Karpas-422 (cell line): ENCODE measurements around the gene BCAR3. TPM values are rescaled to one million over a fixed set of nuclear protein-coding genes. Genes with fewer than 3 reads are reported as not detected.
"Not testable (repeated sequence)": the region's sequence is repeated elsewhere in the genome, so short reads cannot be mapped to it uniquely, and the experiment has no call there.

ENCODE experiments used
- DNase-seq: peaks from one replicate; pipeline ENCODE4 v3.0.0-alpha.2; 2015
- H2AFZ ChIP-seq: fragments of 200-600 bp; sonication (generic); 2 replicates; pipeline ENCODE4 v1.6.1; 2014; ENCODE audit warnings: antibody characterized with exemption, low read length, mixed read lengths
- H3K27ac ChIP-seq: fragments of 200-600 bp; sonication (generic); 2 replicates; pipeline ENCODE4 v1.5.1; 2014; ENCODE audit warnings: mild to moderate bottlenecking, low read length, moderate library complexity
- H3K27me3 ChIP-seq: fragments of 200-600 bp; sonication (generic); 2 replicates; pipeline ENCODE4 v1.6.1; 2014; ENCODE audit warnings: low read length, mixed read lengths
- H3K36me3 ChIP-seq: fragments of 200-600 bp; sonication (generic); 2 replicates; pipeline ENCODE4 v1.6.1; 2014; ENCODE audit warnings: low read length, mixed read lengths; ENCODE audit not compliant: insufficient read depth
- H3K4me1 ChIP-seq: fragments of 200-600 bp; sonication (generic); 2 replicates; pipeline ENCODE4 v1.6.1; 2014; ENCODE audit warnings: mild to moderate bottlenecking, low read length, mixed read lengths
- H3K4me2 ChIP-seq: fragments of 200-600 bp; sonication (generic); 2 replicates; pipeline ENCODE4 v1.6.1; 2014; ENCODE audit warnings: low read length, low read depth, mild to moderate bottlenecking; ENCODE audit not compliant: poor library complexity, severe bottlenecking
- H3K4me3 ChIP-seq: fragments of 200-600 bp; sonication (generic); 2 replicates; pipeline ENCODE4 v1.5.1; 2014; ENCODE audit warnings: mild to moderate bottlenecking, antibody characterized with exemption, low read length, mixed read lengths
- H3K79me2 ChIP-seq: fragments of 200-600 bp; sonication (generic); 2 replicates; pipeline ENCODE4 v1.6.1; 2014; ENCODE audit warnings: mild to moderate bottlenecking, low read length, mixed read lengths
- H3K9ac ChIP-seq: fragments of 200-600 bp; sonication (generic); 2 replicates; pipeline ENCODE4 v1.6.0; 2014; ENCODE audit warnings: low read length
- H3K9me2 ChIP-seq: fragments of 200-600 bp; sonication (generic), shearing (Covaris generic); replicated peaks from 2 replicates; pipeline ENCODE4 v1.6.0; 2014; ENCODE audit warnings: mild to moderate bottlenecking, low read length, moderate library complexity; ENCODE audit not compliant: insufficient read depth
- H3K9me3 ChIP-seq: fragments of 300-700, 200-600 bp; sonication (generic); 2 replicates; pipeline ENCODE4 v1.6.1; 2014; ENCODE audit warnings: low read length, mixed read lengths
- H4K20me1 ChIP-seq: fragments of 200-600 bp; sonication (generic); 2 replicates; pipeline ENCODE4 v1.6.1; 2014; ENCODE audit warnings: mild to moderate bottlenecking, antibody characterized with exemption, low read length, low read depth; ENCODE audit not compliant: insufficient read depth
- total RNA-seq: library from RNA; depleted of rRNA; stranded (reverse); fragments of >200 nt; shearing (Covaris generic); gene quantifications from 2 replicates; pipeline ENCODE4 v1.2.3, GENCODE V29; 2014; ENCODE audit warnings: low replicate concordance

BCAR3 gene
- total RNA-seq, 1 experiment from 2014 or later: 9.9 TPM

DNA sequence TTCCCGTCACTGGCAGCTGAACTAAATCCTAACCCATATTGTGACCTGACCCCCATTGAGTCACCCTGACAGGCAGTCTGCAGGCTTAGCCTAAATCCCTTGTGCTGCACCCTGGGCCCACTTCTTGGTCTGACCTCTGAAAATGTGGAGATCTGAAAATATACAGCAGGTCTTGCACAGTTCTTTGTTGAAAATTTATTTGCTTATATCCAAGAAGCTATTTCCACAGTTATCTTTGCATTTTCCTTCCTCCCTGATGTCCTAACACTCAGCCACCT is 87.1 kb downstream of the BCAR3 start:
- Histone ChIP-seq H3K4me2 (no peak overlapping the region), H4K20me1 (no peaks in the 10 kb centered on the region), H3K27ac (no peak overlapping the region), H3K4me1 (no peaks in the 10 kb centered on the region), H2AFZ (no peak overlapping the region), H3K9ac (no peak overlapping the region), H3K36me3 (no peaks in the 10 kb centered on the region), H3K9me2 (no peaks in the 10 kb centered on the region), H3K9me3 (no peaks in the 10 kb centered on the region), H3K27me3 (no peaks in the 10 kb centered on the region), H3K4me3 (no peak overlapping the region), H3K79me2 (no peaks in the 10 kb centered on the region)
- DNase-seq: no peak

GRCh38 chr1:93593854-93594602 is 87.6 kb downstream of the BCAR3 start:
- Histone ChIP-seq H3K36me3 (no peaks in the 10 kb centered on the region), H4K20me1 (no peaks in the 10 kb centered on the region), H3K9me2 (no peaks in the 10 kb centered on the region), H3K27me3 (no peaks in the 10 kb centered on the region), H2AFZ (no peak overlapping the region), H3K27ac (no peak overlapping the region), H3K9me3 (no peaks in the 10 kb centered on the region), H3K9ac (no peak overlapping the region), H3K4me2 (no peak overlapping the region), H3K4me1 (no peaks in the 10 kb centered on the region), H3K79me2 (no peaks in the 10 kb centered on the region), H3K4me3 (no peak overlapping the region)
- DNase-seq: no peak

DNA sequence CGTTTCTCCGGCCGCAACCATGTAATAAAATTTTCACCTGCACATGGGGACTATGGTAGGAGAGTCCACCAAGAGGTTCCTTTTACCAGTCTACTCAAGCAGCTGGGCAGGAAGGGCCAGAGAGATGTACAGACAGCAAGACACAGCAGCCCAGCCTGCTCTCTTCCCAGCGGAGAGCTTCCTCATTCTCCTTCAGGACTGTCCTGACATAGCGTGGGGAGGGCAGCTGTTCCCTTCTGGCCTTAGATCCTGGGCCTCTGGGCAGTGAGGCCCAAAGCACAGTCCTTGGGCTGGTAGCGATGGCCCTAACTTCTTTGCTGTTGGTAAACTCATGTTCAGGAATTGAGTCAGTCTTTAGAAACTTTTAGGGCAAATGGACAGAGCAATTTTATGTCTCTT is 89.1 kb downstream of the BCAR3 start:
- Histone ChIP-seq H2AFZ (no peak overlapping the region), H4K20me1 (no peaks in the 10 kb centered on the region), H3K36me3 (no peaks in the 10 kb centered on the region), H3K4me3 (no peak overlapping the region), H3K9me2 (no peaks in the 10 kb centered on the region), H3K4me2 (no peak overlapping the region), H3K9me3 (no peaks in the 10 kb centered on the region), H3K27ac (no peak overlapping the region), H3K27me3 (no peaks in the 10 kb centered on the region), H3K9ac (no peak overlapping the region), H3K79me2 (no peaks in the 10 kb centered on the region), H3K4me1 (no peaks in the 10 kb centered on the region)
- no peak for DNase-seq

- Histone ChIP-seq H3K79me2 (no peaks in the 10 kb centered on the region), H3K36me3 (no peaks in the 10 kb centered on the region), H2AFZ (no peak overlapping the region), H3K4me3 (no peak overlapping the region), H3K27ac (no peak overlapping the region), H3K9me2 (no peaks in the 10 kb centered on the region), H3K9me3 (no peaks in the 10 kb centered on the region), H3K9ac (no peak overlapping the region), H3K4me2 (no peak overlapping the region), H3K4me1 (no peaks in the 10 kb centered on the region), H3K27me3 (no peaks in the 10 kb centered on the region), H4K20me1 (no peaks in the 10 kb centered on the region)
- no peak for DNase-seq
These were observed 89.7 kb downstream of the BCAR3 start for GRCh38 chr1:93591676-93592550.

DNA sequence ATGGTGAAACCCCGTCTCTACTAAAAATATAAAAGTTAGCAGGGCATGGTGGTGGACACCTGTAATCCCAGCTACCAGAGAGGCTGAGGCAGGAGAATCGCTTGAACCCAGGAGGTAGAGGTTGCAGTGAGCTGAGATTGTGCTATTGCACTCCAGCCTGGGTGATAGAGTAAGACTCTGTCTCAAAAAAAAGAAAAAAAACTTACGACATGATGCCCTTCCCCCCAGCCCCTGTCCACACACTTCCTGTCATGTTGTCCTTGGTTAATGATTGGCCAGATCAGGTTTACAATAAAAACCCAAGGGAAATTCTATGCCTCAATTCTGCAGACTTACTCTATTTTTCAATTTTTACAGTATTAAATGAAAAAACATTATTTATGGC is 90.4 kb downstream of the BCAR3 start:
- not testable (repeated sequence) for DNase-seq, H3K27me3 ChIP-seq, H4K20me1 ChIP-seq, H3K9ac ChIP-seq, H2AFZ ChIP-seq, H3K36me3 ChIP-seq, H3K27ac ChIP-seq, H3K4me1 ChIP-seq, H3K4me2 ChIP-seq, H3K79me2 ChIP-seq, H3K9me3 ChIP-seq, H3K4me3 ChIP-seq, H3K9me2 ChIP-seq

DNA sequence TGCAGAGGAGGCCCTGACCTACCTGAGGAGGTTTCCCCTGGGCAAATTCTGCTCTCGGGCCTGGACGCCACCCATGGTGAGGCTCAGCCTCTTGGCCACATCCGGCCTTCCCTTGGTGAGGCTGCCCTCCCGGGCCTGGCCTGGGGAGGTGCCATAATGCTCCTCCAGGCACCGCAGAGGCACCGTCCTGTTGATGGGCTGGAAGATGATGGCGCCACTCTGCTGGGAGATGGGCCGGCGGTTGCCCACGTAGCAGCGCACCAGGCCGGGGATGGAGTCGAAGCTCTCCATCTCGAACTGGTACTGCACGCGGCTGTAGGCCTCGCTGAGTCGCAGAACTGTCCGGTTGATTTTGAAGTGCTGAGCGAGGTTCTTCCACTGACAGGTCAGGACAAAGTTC is 92.7 kb downstream of the BCAR3 start:
- no peaks in the 10 kb centered on the region for H3K4me1 ChIP-seq
- no peak overlapping the region for H2AFZ ChIP-seq
- H3K36me3 ChIP-seq: no peaks in the 10 kb centered on the region
- no peaks in the 10 kb centered on the region for H3K9me3 ChIP-seq
- H3K4me3 ChIP-seq: no peak overlapping the region
- H3K9ac ChIP-seq: no peak overlapping the region
- no peaks in the 10 kb centered on the region for H3K9me2 ChIP-seq
- H3K4me2 ChIP-seq: no peak overlapping the region
- H3K27ac ChIP-seq: no peak overlapping the region
- H4K20me1 ChIP-seq: no peaks in the 10 kb centered on the region
- no peaks in the 10 kb centered on the region for H3K79me2 ChIP-seq
- no peaks in the 10 kb centered on the region for H3K27me3 ChIP-seq
- no peak for DNase-seq

- no peak overlapping the region for H2AFZ ChIP-seq
- H3K27me3 ChIP-seq: no peaks in the 10 kb centered on the region
- H3K4me1 ChIP-seq: no peaks in the 10 kb centered on the region
- H3K36me3 ChIP-seq: no peaks in the 10 kb centered on the region
- H4K20me1 ChIP-seq: no peaks in the 10 kb centered on the region
- H3K9ac ChIP-seq: no peak overlapping the region
- H3K4me3 ChIP-seq: no peak overlapping the region
- no peak overlapping the region for H3K4me2 ChIP-seq
- H3K9me3 ChIP-seq: no peaks in the 10 kb centered on the region
- no peaks in the 10 kb centered on the region for H3K79me2 ChIP-seq
- H3K9me2 ChIP-seq: no peaks in the 10 kb centered on the region
- no peak for DNase-seq
- no peak overlapping the region for H3K27ac ChIP-seq
These were observed 93.4 kb downstream of the BCAR3 start for GRCh38 chr1:93588206-93588605.

GRCh38 chr1:93587354-93587753 is 94.3 kb downstream of the BCAR3 start:
- Histone ChIP-seq H3K4me2 (no peak overlapping the region), H3K4me1 (no peaks in the 10 kb centered on the region), H3K79me2 (no peaks in the 10 kb centered on the region), H3K9ac (no peak overlapping the region), H3K27me3 (no peaks in the 10 kb centered on the region), H4K20me1 (no peaks in the 10 kb centered on the region), H3K36me3 (no peaks in the 10 kb centered on the region), H3K4me3 (no peak overlapping the region), H3K27ac (no peak overlapping the region), H3K9me3 (no peaks in the 10 kb centered on the region), H3K9me2 (no peaks in the 10 kb centered on the region), H2AFZ (no peak overlapping the region)
- DNase-seq: no peak
